H1 (cell line): ENCODE data around the gene MYLK. TPM values are rescaled to one million over a fixed set of nuclear protein-coding genes. Genes with fewer than 3 reads are reported as not detected.

ENCODE experiments used
- CEBPB ChIP-seq: IDR thresholded peaks from 2 replicates; pipeline ENCODE4 v1.6.1; 2012; ENCODE audit warnings: low read depth, low read length
- EGR1 ChIP-seq: IDR thresholded peaks from 2 replicates; pipeline ENCODE4 v1.6.1; 2011; ENCODE audit warnings: low read depth, low read length, borderline replicate concordance
- PHF8 ChIP-seq: fragments of 200-600 bp; sonication (generic); conservative IDR thresholded peaks from 2 replicates; pipeline ENCODE4 v1.7.1; 2012; ENCODE audit warnings: low read depth, mild to moderate bottlenecking, inconsistent platforms, low read length, moderate library complexity
- POU5F1 ChIP-seq: IDR thresholded peaks from 2 replicates; pipeline ENCODE4 v1.6.1; 2011; ENCODE audit warnings: low read depth, mild to moderate bottlenecking, low read length, moderate library complexity
- SAP30 ChIP-seq: fragments of 300-600 bp; sonication (generic); IDR thresholded peaks from 2 replicates; pipeline ENCODE4 v1.7.1; 2012; ENCODE audit warnings: low read length, moderate library complexity, mild to moderate bottlenecking, inconsistent platforms; ENCODE audit not compliant: insufficient read depth, insufficient replicate concordance
- SIN3A ChIP-seq, 2 experiments: IDR thresholded peaks in 1 of 2; conservative IDR thresholded peaks in 1 of 2; 2 replicates each; pipeline ENCODE4 v1.6.1; 2011 to 2012; ENCODE audit warnings: low read length in 2 of 2, improper control_type of control experiment in 1 of 2, low read depth in 1 of 2, mild to moderate bottlenecking in 1 of 2
- SIRT6 ChIP-seq: IDR thresholded peaks from one replicate; pipeline ENCODE4 v1.7.1; 2012; ENCODE audit warnings: low read length, inconsistent platforms
- SRF ChIP-seq: IDR thresholded peaks from 2 replicates; pipeline ENCODE4 v1.6.1; 2011; ENCODE audit warnings: mild to moderate bottlenecking, low read depth, low read length, moderate library complexity
- USF2 ChIP-seq: IDR thresholded peaks from 2 replicates; pipeline ENCODE4 v1.6.1; 2011; ENCODE audit warnings: low read length, improper control_type of control experiment
- polyA plus RNA-seq, 7 experiments: library from polyadenylated mRNA; depleted of rRNA in 3 of 7; stranded (reverse) in 5 of 7; unstranded in 2 of 7; fragments of >200 nt in 5 of 7; fragments of 200-250 nt in 2 of 7; gene quantifications; 1 replicate in 5 of 7; 2 replicates in 1 of 7; 4 replicates in 1 of 7; pipeline versions ENCODE4 v1.2.1 to v1.2.3, GENCODE V29; 2011 to 2013; ENCODE audit warnings: missing spikeins in 2 of 7, mixed read lengths in 2 of 7
- total RNA-seq: library from RNA; stranded (reverse); fragmentation: NEBNext Ultra II Directional; extraction: Animal tissue kit (Norgen Biotek cat#: 25700); gene quantifications from 2 replicates; pipeline ENCODE4 v1.2.1, GENCODE V29; 2021

Gene MYLK
- total and polyA plus RNA-seq, 2 of the 8 experiments (the other 6 are each of a cell fraction or from before 2014, with no cell fraction given), result 11.6 to 21.3 TPM

- no peak for TF ChIP-seq EGR1
- TF ChIP-seq PHF8, result no peak
- TF ChIP-seq SRF, result no peak
- no peak for TF ChIP-seq SAP30
- TF ChIP-seq USF2, result no peak
- TF ChIP-seq CEBPB, result no peak
- TF ChIP-seq SIN3A (conservative IDR thresholded peaks at IDR 0.05 in 1 of 2, IDR thresholded peaks at IDR 0.05 in 1 of 2; ENCODE audit: low read depth in 1 of 2, low read length in 2 of 2), result no peak
- no peak for TF ChIP-seq SIRT6
- no peak for TF ChIP-seq POU5F1
Observed at GRCh38 chr3:123767564-123768292, 116.4 kb downstream of the MYLK start (continued).
